Loucy (cell line): Measurements from ENCODE around the gene ZSCAN16.

Experiments used
- CTCF ChIP-seq: fragments of 200-600 bp; sonication (generic); conservative IDR thresholded peaks from 2 replicates; pipeline ENCODE4 v1.5.1; 2014; ENCODE audit warnings: mild to moderate bottlenecking, antibody characterized with exemption, low read length
- EZH2phosphoT487 ChIP-seq: fragments of 200-600 bp; IDR thresholded peaks from 2 replicates; pipeline ENCODE4 v1.6.1; 2018; ENCODE audit warnings: antibody characterized with exemption, mild to moderate bottlenecking, moderate library complexity, borderline replicate concordance

GRCh38 chr6:28140616-28141015 is 16.2 kb downstream of the ZSCAN16 start:
- TF ChIP-seq CTCF: no peak
- no peak for TF ChIP-seq EZH2phosphoT487
